ENCODE results near the gene TMEM52B. TPM values are rescaled to one million over a fixed set of nuclear protein-coding genes. Genes with fewer than 3 reads are reported as not detected.

Gene TMEM52B
- total and polyA plus RNA-seq, 4 donors, result 0.37 TPM; not detected in 3

- 61% methylated on average over 6 of the region's 6 CpGs for WGBS
- H3K9ac ChIP-seq (ENCODE audit: low read depth in 1 of 2, low read length in 2 of 2), result no peak overlapping the region
- H3K27ac ChIP-seq (ENCODE audit: low read depth in 1 of 2, low read length in 2 of 2), result no peak overlapping the region
These were observed 24.7 kb upstream of the TMEM52B start for GRCh38 chr12:10154145-10154496.

GRCh38 chr12:10155966-10156365, 22.9 kb upstream of the TMEM52B start:
- no peaks in the 10 kb centered on the region for H3K9me3 ChIP-seq (ENCODE audit: control insufficient read depth in 4 of 4, low read length in 3 of 4)
- 79% methylated on average over 3 of the region's 3 CpGs for WGBS
- TF ChIP-seq FOXA2 (IDR thresholded peaks at IDR 0.05), result no peak
- no peak for TF ChIP-seq REST (IDR thresholded peaks at IDR 0.05)
- TF ChIP-seq TAF1 (conservative IDR thresholded peaks at IDR 0.05), result no peak
- TF ChIP-seq HNF4G (IDR thresholded peaks at IDR 0.05), result no peak
- H3K27ac ChIP-seq (ENCODE audit: low read depth in 1 of 2, low read length in 2 of 2), result no peak overlapping the region
- H3K9ac ChIP-seq (ENCODE audit: low read depth in 1 of 2, low read length in 2 of 2), result no peak overlapping the region
- DNase-seq (ENCODE audit: low spot score), result no peak
- no peak overlapping the region for H3K4me3 ChIP-seq (ENCODE audit: low read depth in 1 of 3, low read length in 3 of 3)
- no peaks in the 10 kb centered on the region for H3K36me3 ChIP-seq (ENCODE audit: control insufficient read depth in 4 of 4, insufficient read depth in 3 of 4, low read depth in 1 of 4, low read length in 3 of 4)
- H3K27me3 ChIP-seq (ENCODE audit: control insufficient read depth in 4 of 4, insufficient read depth in 4 of 4, low read length in 3 of 4), result no peaks in the 10 kb centered on the region
- H3K4me1 ChIP-seq (ENCODE audit: control insufficient read depth in 4 of 4, insufficient read depth in 4 of 4, low read length in 3 of 4), result peaks cover 0 to 11% (median 4%) of the 10 kb centered on the region in 4 donors

More at GRCh38 chr12:10154145-10154496, 24.7 kb upstream of the TMEM52B start:
- Histone ChIP-seq H3K4me1 (ENCODE audit: control insufficient read depth in 4 of 4, insufficient read depth in 4 of 4, low read length in 3 of 4) (peaks cover 0 to 11% (median 4%) of the 10 kb centered on the region in 4 donors), H3K36me3 (ENCODE audit: control insufficient read depth in 4 of 4, insufficient read depth in 3 of 4, low read depth in 1 of 4, low read length in 3 of 4) (no peaks in the 10 kb centered on the region), H3K4me3 (ENCODE audit: low read depth in 1 of 3, low read length in 3 of 3) (peak overlapping the region; percentile 58 to 79 (median 61)), H3K9me3 (ENCODE audit: control insufficient read depth in 4 of 4, low read length in 3 of 4) (no peaks in the 10 kb centered on the region), H3K27me3 (ENCODE audit: control insufficient read depth in 4 of 4, insufficient read depth in 4 of 4, low read length in 3 of 4) (no peaks in the 10 kb centered on the region)
- DNase-seq (ENCODE audit: low spot score), result no peak
- TF ChIP-seq SP1 (IDR thresholded peaks at IDR 0.05) (no peak), MAX (IDR thresholded peaks at IDR 0.05) (no peak), RAD21 (IDR thresholded peaks at IDR 0.05) (no peak), FOXA1 (IDR thresholded peaks at IDR 0.05) (no peak), GABPA (IDR thresholded peaks at IDR 0.05 in 1 of 2, conservative IDR thresholded peaks at IDR 0.05 in 1 of 2) (no peak), ZBTB33 (IDR thresholded peaks at IDR 0.05) (no peak), ATF3 (IDR thresholded peaks at IDR 0.05) (no peak)

- no peak for DNase-seq (ENCODE audit: low spot score)
- no peaks in the 10 kb centered on the region for H3K27me3 ChIP-seq (ENCODE audit: control insufficient read depth in 4 of 4, insufficient read depth in 4 of 4, low read length in 3 of 4)
- no peak overlapping the region for H3K27ac ChIP-seq (ENCODE audit: low read depth in 1 of 2, low read length in 2 of 2)
- H3K4me3 ChIP-seq (ENCODE audit: low read depth in 1 of 3, low read length in 3 of 3), result no peak overlapping the region
- WGBS, result 74% methylated on average over 2 of the region's 2 CpGs
- no peaks in the 10 kb centered on the region for H3K9me3 ChIP-seq (ENCODE audit: control insufficient read depth in 4 of 4, low read length in 3 of 4)
- H3K4me1 ChIP-seq (ENCODE audit: control insufficient read depth in 4 of 4, insufficient read depth in 4 of 4, low read length in 3 of 4), result peaks cover 0 to 8% (median 4%) of the 10 kb centered on the region in 4 donors
- H3K9ac ChIP-seq (ENCODE audit: low read depth in 1 of 2, low read length in 2 of 2), result no peak overlapping the region
- H3K36me3 ChIP-seq (ENCODE audit: control insufficient read depth in 4 of 4, insufficient read depth in 3 of 4, low read depth in 1 of 4, low read length in 3 of 4), result no peaks in the 10 kb centered on the region
- TF ChIP-seq FOXA1 (IDR thresholded peaks at IDR 0.05) (no peak), YY1 (IDR thresholded peaks at IDR 0.05) (no peak), NR2F2 (IDR thresholded peaks at IDR 0.05) (no peak), MAX (IDR thresholded peaks at IDR 0.05) (no peak), GABPA (IDR thresholded peaks at IDR 0.05 in 1 of 2, conservative IDR thresholded peaks at IDR 0.05 in 1 of 2) (no peak), RAD21 (IDR thresholded peaks at IDR 0.05) (no peak), RXRA (IDR thresholded peaks at IDR 0.05) (no peak), HNF4A (conservative IDR thresholded peaks at IDR 0.05) (no peak), REST (IDR thresholded peaks at IDR 0.05) (no peak), JUND (IDR thresholded peaks at IDR 0.05) (no peak), ZBTB33 (IDR thresholded peaks at IDR 0.05) (no peak)
These were observed 20.4 kb upstream of the TMEM52B start for GRCh38 chr12:10158406-10158805.
